GM21529 (cell line): Measurements from ENCODE around the gene ZNF91.
A peak's percentile ranks its signal among the peaks of the same experiment; 100 is the strongest.
"Not testable (repeated sequence)": the region's sequence is repeated elsewhere in the genome, so short reads cannot be mapped to it uniquely, and the experiment has no call there.

Experiments
- ATAC-seq: cut with Tn5 transposase; IDR thresholded peaks from one replicate; pipeline ENCODE4 v1.9.1; 2021; ENCODE audit not compliant: unreplicated experiment

ZNF91 gene

DNA sequence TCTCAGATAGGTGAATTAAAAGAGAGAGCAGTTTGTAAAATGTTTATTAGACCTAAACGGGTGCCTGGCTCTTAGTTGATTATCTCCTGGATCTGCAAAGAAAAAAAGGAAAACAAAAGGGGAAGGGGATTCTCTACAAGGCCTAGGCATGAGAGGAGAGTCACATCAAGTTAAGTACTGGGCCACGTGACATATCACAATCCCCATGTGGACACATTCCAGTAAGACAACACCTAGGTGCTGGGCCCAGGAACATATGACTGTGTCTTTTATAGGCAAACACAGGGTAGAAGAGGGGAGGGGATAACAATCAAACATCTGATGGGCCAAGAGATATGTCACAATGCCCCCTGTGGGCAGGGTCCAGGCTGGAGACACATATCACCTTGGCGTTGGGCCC, 4.2 kb upstream of the ZNF91 start:
- no peak for ATAC-seq

DNA sequence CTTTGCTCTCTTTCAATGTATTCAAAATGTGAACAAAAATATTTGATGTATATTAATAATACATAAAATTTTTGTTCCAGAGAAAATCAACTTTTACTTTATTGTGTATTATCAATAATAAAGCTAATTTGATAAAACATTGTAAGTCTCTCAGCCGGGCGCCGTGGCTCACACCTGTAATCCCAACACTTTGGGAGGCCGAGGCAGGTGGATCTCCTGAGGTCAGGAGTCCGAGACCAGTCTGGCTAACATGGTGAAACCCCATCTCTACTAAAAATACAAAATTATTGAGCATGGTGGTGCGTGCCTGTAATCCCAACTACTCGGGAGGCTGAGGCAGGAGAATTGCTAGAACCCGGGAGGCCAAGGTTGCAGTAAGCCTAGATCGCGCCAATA, 449 bp upstream of the ZNF91 start:
- peak; percentile 5 for ATAC-seq

- ATAC-seq: no peak
These were observed 760 bp downstream of the ZNF91 start for GRCh38 chr19:23394511-23394910.

DNA sequence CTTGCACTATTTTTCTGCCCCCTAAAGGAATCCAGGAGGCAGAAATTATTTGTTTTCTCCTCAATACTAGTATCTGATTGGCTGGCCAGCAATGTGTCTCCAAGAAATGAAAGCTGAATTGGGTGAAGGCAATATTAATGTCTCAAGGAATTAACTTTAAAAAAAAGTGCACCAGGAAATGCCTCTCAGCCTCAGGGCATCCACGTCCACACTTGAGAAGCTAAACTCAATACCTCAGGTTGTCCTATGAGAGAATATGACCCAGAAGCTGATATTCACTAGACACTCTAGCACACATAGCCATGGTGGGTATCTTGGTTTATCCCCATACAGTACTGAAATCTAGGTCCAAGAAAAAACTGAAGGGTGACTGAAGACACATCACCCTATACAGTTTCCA, 2.1 kb downstream of the ZNF91 start:
- no peak for ATAC-seq

GRCh38 chr19:23391236-23391635, 4.0 kb downstream of the ZNF91 start:
- no peak for ATAC-seq

GRCh38 chr19:23385404-23385803, 9.9 kb downstream of the ZNF91 start:
- no peak for ATAC-seq

DNA sequence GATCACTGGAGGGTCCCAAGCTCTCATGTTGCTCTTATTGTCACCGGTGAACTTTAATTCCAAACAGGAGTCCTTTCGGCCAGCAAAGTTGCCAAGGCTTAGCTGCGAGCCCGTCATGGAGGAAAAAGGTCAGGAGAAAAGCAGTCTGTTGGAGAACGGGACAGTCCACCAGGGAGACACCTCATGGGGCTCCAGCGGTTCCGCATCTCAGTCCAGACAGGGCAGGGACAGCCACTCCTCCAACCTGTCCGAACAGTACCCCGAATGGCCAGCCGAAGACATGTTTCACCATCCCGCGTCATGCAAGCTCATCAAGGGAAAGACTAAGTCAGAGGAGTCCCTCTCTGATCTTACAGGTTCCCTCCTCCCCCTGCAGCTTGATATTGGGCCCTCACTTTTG, 10.4 kb downstream of the ZNF91 start:
- ATAC-seq: no peak

DNA sequence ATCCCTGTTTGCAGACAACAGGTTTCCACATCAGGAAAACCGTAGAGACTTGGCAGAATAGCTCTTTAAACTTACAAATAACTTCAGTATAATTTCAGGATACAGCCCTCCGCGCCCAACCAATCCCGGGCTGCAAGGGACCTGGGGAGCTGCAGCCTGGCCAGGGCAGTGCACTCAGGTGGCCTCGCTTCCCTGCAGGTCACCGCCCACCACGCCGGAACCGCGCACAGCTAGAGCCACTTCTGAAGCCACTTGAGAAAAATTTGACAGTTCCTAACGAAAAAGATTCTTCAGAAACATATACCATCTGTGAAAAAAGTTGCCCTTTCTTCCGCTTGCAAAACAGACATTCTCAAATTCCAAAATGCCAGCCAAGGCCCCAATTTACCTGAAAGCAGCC, 11.1 kb downstream of the ZNF91 start:
- ATAC-seq: no peak

DNA sequence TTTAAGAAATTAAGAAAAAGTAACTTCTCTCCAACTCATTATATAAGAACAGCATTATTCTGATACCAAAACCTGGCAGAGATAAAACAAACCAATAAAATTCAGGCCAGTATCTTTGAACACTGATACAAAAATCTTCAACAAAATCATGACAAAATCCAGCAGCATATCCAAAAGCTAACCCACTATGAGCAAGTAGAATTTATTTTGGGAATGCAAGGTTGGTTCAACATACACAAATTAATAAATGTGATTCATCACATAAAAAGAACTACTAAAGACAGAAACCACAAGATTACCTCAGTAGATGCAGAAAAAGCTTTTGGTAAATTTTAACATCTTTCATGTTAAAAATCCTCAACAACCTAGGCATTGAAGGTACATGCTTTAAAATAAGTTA, 12.3 kb downstream of the ZNF91 start:
- no peak for ATAC-seq

DNA sequence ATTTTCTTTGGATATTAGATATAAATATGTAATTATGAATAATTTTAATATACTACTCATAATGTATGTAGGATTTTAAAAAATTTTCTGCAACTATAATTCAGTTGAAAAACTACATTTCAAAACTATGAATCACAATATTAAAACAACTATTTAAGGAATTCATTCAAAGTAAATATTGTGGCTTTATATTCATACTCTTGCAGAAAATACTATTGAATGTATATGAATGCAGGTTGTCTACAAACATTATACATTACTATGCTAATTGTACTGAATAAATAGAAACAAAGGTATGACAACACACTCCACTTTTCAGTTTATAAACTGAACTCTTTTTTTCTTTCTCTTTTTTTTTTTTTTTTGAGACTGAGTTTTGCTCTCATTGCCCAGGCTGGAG, 14.2 kb downstream of the ZNF91 start:
- ATAC-seq: no peak

DNA sequence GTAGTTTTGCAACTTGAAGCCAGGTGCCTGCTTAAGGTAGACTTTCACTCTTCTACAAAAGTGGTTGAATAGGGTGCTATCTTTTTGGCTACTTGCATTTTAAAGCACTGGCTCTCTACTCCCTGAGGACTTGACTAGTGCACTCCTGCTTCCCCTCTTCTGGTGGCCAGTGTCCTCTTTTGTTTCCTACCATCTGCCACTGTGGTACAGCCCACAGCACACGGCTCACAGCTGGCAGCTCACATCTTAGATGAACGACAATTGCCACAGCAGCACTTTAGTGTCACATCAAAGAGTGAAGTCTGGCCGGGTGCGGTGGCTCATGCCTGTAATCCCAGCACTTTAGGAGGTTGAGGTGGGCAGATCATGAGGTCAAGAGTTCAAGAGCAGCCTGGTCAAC, 15.6 kb downstream of the ZNF91 start:
- not testable (repeated sequence) for ATAC-seq

GRCh38 chr19:23378948-23379347, 16.3 kb downstream of the ZNF91 start:
- ATAC-seq: no peak

GRCh38 chr19:23377276-23377675, 18.0 kb downstream of the ZNF91 start:
- no peak for ATAC-seq

DNA sequence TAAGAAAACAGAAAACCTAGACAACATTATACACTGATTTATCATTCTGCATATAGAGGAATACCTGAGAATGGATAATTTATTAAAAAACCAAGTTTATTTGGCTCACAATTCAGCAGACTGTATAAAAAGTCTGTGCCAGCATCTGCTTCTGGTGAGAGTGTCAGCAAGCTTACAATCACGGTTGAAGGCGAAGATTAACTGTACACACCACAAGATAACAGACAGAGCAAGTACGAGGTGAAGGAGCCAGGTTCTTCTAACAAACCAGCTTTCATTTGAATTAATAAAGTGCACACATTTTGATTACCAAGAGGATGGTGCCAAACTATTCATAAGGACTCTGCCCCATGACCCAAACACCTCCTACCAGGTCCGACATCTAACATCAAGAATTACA, 28.8 kb downstream of the ZNF91 start:
- no peak for ATAC-seq

DNA sequence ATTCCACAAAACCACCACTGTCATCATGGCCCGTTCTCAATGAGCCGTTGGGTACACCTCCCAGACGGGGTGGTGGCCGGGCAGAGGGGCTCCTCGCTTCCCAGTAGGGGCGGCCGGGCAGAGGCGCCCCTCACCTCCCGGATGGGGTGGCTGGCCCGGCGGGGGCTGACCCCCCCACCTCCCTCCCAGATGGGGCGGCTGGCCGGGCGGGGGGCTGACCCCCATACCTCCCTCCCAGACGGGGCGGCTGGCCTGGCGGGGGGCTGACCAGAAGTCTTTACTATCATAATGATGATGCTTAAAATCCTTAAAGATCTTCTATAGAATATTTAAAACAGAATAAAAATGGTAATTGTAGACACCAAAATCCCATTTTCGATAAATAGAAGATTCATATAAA, 29.2 kb downstream of the ZNF91 start:
- ATAC-seq: not testable (repeated sequence)

DNA sequence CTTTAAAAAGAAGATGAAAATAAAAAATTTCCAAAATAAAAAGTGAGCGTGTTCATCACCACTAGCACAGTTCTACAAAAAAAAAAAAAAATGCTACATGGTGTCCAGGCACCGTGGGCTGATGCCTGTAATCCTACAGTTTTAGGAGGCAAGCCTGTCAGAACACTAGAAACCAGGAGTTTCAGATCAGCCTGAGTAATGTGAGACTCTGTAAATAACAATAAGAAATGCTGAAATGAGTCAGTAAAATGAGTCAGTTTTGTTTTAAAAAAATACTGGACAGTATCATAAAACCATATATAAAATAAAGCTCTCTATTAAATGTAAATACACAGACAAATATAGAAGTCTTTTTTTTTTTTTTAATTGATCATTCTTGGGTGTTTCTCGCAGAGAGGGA, 30.0 kb downstream of the ZNF91 start:
- ATAC-seq: no peak

DNA sequence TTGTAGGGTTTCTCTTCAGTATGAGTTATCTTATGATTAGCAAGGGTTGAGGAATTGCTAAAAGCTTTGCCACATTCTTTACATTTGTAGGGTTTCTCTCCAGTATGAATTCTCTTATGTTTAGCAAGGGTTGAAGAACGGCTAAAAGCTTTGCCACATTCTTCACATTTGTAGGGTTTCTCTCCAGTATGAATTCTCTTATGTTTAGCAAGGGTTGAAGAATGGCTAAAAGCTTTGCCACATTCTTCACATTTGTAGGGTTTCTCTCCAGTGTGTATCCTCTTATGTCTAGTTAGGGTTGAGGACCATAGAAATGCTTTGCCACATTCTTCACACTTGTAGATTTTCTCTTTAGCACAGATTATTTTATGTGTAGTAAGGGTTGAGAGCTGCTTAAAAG, 33.4 kb downstream of the ZNF91 start:
- not testable (repeated sequence) for ATAC-seq

DNA sequence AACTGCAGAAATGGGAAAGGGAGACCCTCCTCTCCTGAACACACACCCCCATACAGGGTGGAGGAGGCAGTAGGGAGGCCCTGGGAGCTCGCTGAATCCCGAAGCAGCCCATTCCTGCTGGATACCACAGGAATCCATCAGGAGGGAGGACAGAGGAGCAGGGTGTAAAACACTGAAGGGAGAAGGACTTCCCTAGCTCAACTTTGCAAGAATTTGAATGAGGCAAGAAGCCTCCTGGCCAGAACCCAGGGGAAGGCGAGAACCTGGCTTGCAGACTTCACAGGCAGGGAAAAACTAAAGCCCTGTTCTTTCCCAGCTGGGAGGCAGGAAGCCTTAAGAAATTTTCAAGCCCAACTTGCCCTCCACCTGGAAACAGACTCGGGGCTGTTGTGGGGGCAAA, 43.5 kb downstream of the ZNF91 start:
- no peak for ATAC-seq

DNA sequence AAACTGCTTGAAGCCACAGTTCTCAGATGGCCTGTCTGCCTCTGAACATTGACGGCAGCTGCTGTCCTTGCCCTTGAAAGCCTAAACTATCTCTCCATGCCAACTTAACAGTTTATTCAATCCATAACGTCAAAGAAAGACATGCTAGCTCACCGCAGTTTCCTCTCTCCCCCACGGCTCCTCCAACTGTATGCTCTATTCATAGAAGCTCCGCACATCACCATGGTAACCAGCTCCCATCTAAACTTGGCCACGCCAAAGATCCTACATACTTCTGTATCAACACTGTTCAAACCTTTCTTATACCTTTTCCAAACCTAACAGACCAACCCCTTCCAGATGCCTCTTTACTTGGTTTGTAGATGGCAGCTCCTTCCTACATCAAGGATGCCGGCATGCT, 48.6 kb downstream of the ZNF91 start:
- ATAC-seq: no peak

DNA sequence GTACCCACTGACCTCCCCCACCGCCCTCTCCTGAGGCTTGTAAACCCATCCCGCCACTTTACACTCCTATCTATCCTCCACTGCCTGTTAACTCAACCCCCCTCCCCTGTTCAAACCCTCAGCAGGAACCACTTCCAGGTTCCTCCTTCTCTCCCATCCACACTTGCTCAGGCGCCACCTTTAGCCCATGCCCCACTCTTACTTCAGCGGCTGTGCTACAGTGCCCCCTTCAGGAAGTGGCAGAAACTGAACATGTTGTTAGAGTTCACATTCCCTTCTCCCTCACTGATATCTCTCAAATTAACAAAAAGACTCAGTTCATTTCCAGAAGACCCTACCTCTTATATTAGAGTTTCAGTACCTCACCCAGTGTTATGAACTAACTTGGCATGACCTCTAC, 49.4 kb downstream of the ZNF91 start:
- no peak for ATAC-seq

- ATAC-seq: no peak
These were observed 51.7 kb downstream of the ZNF91 start for GRCh38 chr19:23343434-23344010.

GRCh38 chr19:23328211-23328610, 67.1 kb downstream of the ZNF91 start:
- ATAC-seq: no peak

GRCh38 chr19:23321953-23322549, 73.2 kb downstream of the ZNF91 start:
- ATAC-seq: no peak
